SK-N-SH treated with all-trans-retinoic acid at 6 μM for 48 hours (cell line): ENCODE results near the gene NMT1.

ENCODE experiments used
- ARNTL ChIP-seq: fragments of 450-650 bp; formaldehyde crosslinking; IDR thresholded peaks from 2 replicates; pipeline ENCODE4 v1.5.0; 2020; ENCODE audit warnings: low read depth, mild to moderate bottlenecking, moderate library complexity, borderline replicate concordance
- CSDC2 ChIP-seq: fragments of 250-450 bp; sonication (Bioruptor Pico); IDR thresholded peaks from 2 replicates; pipeline ENCODE4 v1.5.0; 2020; ENCODE audit warnings: mild to moderate bottlenecking, moderate library complexity
- ESRRG ChIP-seq: fragments of 250-450 bp; sonication (Bioruptor Pico); IDR thresholded peaks from 2 replicates; pipeline ENCODE4 v1.6.1; 2021; ENCODE audit warnings: mild to moderate bottlenecking
- GLIS3 ChIP-seq: fragments of 250-450 bp; sonication (Bioruptor Pico); IDR thresholded peaks from 2 replicates; pipeline ENCODE4 v1.5.0; 2020; ENCODE audit warnings: mild to moderate bottlenecking, moderate library complexity
- PPARA ChIP-seq: fragments of 250-450 bp; sonication (Bioruptor Pico); IDR thresholded peaks from 2 replicates; pipeline ENCODE4 v1.5.0; 2020; ENCODE audit warnings: mild to moderate bottlenecking, borderline replicate concordance
- RARB ChIP-seq: fragments of 250-450 bp; sonication (Bioruptor Pico); IDR thresholded peaks from 2 replicates; pipeline ENCODE4 v1.8.0; 2021; ENCODE audit warnings: mild to moderate bottlenecking, moderate library complexity
- SNAI2 ChIP-seq: fragments of 250-450 bp; sonication (Bioruptor Pico); IDR thresholded peaks from 2 replicates; pipeline ENCODE4 v1.5.0; 2020; ENCODE audit warnings: mild to moderate bottlenecking, moderate library complexity
- ZFP3 ChIP-seq: fragments of 250-450 bp; sonication (Bioruptor Pico); IDR thresholded peaks from 2 replicates; pipeline ENCODE4 v1.5.0; 2020; ENCODE audit warnings: mild to moderate bottlenecking, moderate library complexity
- ZNF70 ChIP-seq: fragments of 450-650 bp; formaldehyde crosslinking; IDR thresholded peaks from 2 replicates; pipeline ENCODE4 v1.5.0; 2020; ENCODE audit warnings: mild to moderate bottlenecking, moderate library complexity
- ZNF8 ChIP-seq: fragments of 450-650 bp; formaldehyde crosslinking; IDR thresholded peaks from 2 replicates; pipeline ENCODE4 v1.5.0; 2020; ENCODE audit warnings: mild to moderate bottlenecking, moderate library complexity
- TF ChIP-seq, protein P1 (sequence below): fragments of 250-450 bp; sonication (Bioruptor Pico); IDR thresholded peaks from 2 replicates; pipeline ENCODE4 v1.8.0; 2020; ENCODE audit warnings: mild to moderate bottlenecking, moderate library complexity, borderline replicate concordance
- TF ChIP-seq, protein P2 (sequence below): fragments of 250-450 bp; sonication (Bioruptor Pico); IDR thresholded peaks from 2 replicates; pipeline ENCODE4 v1.5.0; 2020; ENCODE audit warnings: mild to moderate bottlenecking, moderate library complexity

DNA sequence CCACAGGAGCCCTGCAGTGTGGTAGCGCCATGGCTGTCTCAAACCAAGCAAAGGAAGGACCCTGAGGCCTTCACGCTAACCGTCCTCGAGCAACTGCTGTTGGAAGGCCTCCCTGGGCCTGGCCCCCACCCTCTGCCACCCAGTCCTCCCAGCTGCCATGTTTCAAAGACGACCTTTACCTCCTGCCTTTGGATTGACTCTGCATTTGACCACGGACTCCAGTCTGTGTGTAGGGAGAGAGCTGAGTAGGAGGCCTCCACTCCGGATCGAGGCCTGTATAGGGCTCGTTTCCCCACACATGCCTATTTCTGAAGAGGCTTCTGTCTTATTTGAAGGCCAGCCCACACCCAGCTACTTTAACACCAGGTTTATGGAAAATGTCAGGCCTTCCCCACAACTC is 46.9 kb downstream of the NMT1 start:
- TF ChIP-seq GLIS3 (CRISPR knock-in tag) (no peak), RARB (CRISPR knock-in tag) (no peak), ESRRG (CRISPR knock-in tag) (no peak), PPARA (no peak), ARNTL (CRISPR knock-in tag) (no peak), ZFP3 (CRISPR knock-in tag) (no peak), SNAI2 (CRISPR knock-in tag) (no peak), ZNF8 (CRISPR knock-in tag) (no peak), CSDC2 (CRISPR knock-in tag) (no peak), ZNF70 (CRISPR knock-in tag) (no peak)
- TF ChIP-seq, protein P1, sequence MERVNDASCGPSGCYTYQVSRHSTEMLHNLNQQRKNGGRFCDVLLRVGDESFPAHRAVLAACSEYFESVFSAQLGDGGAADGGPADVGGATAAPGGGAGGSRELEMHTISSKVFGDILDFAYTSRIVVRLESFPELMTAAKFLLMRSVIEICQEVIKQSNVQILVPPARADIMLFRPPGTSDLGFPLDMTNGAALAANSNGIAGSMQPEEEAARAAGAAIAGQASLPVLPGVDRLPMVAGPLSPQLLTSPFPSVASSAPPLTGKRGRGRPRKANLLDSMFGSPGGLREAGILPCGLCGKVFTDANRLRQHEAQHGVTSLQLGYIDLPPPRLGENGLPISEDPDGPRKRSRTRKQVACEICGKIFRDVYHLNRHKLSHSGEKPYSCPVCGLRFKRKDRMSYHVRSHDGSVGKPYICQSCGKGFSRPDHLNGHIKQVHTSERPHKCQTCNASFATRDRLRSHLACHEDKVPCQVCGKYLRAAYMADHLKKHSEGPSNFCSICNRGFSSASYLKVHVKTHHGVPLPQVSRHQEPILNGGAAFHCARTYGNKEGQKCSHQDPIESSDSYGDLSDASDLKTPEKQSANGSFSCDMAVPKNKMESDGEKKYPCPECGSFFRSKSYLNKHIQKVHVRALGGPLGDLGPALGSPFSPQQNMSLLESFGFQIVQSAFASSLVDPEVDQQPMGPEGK (CRISPR knock-in tag): no peak
- TF ChIP-seq, protein P2, sequence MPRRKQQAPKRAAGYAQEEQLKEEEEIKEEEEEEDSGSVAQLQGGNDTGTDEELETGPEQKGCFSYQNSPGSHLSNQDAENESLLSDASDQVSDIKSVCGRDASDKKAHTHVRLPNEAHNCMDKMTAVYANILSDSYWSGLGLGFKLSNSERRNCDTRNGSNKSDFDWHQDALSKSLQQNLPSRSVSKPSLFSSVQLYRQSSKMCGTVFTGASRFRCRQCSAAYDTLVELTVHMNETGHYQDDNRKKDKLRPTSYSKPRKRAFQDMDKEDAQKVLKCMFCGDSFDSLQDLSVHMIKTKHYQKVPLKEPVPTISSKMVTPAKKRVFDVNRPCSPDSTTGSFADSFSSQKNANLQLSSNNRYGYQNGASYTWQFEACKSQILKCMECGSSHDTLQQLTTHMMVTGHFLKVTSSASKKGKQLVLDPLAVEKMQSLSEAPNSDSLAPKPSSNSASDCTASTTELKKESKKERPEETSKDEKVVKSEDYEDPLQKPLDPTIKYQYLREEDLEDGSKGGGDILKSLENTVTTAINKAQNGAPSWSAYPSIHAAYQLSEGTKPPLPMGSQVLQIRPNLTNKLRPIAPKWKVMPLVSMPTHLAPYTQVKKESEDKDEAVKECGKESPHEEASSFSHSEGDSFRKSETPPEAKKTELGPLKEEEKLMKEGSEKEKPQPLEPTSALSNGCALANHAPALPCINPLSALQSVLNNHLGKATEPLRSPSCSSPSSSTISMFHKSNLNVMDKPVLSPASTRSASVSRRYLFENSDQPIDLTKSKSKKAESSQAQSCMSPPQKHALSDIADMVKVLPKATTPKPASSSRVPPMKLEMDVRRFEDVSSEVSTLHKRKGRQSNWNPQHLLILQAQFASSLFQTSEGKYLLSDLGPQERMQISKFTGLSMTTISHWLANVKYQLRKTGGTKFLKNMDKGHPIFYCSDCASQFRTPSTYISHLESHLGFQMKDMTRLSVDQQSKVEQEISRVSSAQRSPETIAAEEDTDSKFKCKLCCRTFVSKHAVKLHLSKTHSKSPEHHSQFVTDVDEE (CRISPR knock-in tag): no peak
